Measurements from ENCODE around the gene TTC31. TPM values are rescaled to one million over a fixed set of nuclear protein-coding genes. Genes with fewer than 3 reads are reported as not detected.

Gene TTC31
- total RNA-seq = 7.6 and 9.1 TPM in 2 replicates

GRCh38 chr2:74482801-74483674 lies at the start of gene TTC31, which contains the start of gene CCDC142:
TTC31 (plus strand) TSS chr2:74483081; CDS start chr2:74483096, 15 bp downstream.
CCDC142 (minus strand) TSS chr2:74482998; CDS start chr2:74482837, 161 bp downstream.

GRCh38 chr2:74441690-74442482 lies 41.0 kb upstream of the TTC31 start, which contains the start of gene RTKN:
RTKN (minus strand) TSS chr2:74441937; CDS start chr2:74441816, 121 bp downstream.

GRCh38 chr2:74454654-74455511 lies 28.0 kb upstream of the TTC31 start, which contains the start of gene INO80B:
INO80B (plus strand) TSS chr2:74455087; CDS start chr2:74455117, 30 bp downstream.

GRCh38 chr2:74458132-74458937 lies 24.5 kb upstream of the TTC31 start, which contains the start of gene WBP1:
WBP1 (plus strand) TSS chr2:74458438; CDS start chr2:74458603, 165 bp downstream.

DNA sequence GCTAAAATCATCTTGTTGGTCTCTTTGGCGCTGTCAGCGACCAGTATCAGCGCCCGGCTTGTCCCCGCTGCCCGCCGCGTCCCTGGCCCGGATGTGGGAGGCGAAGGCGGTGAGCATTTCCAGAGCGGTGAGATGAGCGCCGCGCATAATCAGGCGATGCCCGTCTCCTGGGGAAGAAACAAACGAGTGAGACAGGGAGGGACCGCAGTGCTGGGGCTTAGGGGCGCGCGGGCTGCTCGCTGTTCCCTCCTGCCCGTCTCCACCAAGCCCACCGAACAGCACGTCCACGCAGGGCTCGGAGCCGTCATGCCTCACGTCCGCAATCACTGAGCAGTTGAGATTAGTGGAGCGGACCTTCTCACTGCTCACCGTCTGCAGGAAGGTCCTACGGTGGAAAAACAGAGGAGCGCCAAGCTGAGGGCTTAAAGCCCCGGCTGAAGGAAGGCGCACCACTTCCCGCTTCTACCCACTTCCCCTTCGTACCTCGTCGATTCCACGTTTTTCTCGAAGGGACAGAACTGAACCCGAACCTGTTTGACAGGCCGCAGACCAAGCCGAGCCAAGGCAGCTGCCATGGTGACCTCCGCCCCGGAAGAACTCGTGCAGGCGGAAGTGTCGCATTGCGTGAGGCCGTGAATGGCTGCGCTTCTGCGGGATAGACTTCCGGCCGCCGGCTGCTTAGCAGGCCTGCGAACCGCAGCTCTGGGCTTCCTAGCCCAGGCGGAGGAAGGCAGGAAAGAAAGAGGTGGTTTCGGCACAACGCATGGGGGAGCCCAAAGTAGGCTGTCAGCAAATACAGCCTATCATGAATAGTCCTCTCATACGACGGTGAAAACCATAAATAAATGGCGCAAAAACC lies 10.6 kb upstream of the TTC31 start, which contains the start of gene MRPL53:
Gene MRPL53 (minus strand): TSS at position 595 of the 859 bp plus-strand sequence. CDS start 20 bp downstream, at position 575.

GRCh38 chr2:74499267-74499939 lies 16.5 kb downstream of the TTC31 start, which contains the start of gene LBX2:
LBX2 (minus strand) TSS chr2:74499603; CDS start chr2:74499537, 66 bp downstream.

DNA sequence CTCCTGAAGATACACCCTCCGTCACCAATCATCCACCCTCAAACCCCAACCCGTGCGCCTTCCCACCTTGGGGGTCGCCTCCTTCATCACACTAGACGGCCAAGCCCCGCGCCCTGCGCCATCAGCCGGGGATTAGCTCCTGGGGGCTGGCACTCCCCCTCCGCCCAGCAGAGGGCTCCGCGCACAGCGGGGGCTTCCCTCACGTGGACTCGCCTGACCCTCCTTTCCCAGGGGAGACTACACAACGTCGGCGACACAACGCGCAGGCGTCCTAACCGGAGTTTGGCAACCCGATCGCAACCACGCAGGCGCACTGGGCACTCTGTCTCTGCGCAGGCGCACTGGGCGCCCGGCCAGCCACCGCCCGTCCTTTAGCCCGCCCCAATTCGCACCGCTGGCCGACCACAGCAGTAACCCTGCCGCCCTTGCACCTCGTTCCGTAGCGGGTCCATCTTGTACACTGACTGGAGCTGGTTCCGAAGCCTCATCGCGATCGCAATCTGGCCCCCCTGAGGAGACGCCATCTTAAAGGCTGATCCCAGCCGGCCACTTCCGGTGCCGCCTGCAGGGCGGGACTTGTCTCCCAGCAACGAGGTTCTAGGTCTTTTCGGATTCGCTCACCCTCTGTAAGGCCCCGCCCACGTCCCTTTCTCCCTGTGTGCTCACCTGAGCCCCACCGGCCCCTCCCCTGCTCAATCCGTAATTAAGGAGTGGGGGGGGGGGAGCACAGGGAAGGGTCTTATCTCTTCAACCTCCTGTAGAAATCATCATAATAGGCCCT lies 24.5 kb downstream of the TTC31 start, which contains the start of gene PCGF1:
Gene PCGF1 (minus strand): TSS at position 551 of the 781 bp plus-strand sequence. CDS start 27 bp downstream, at position 524.

GRCh38 chr2:74514368-74515270 lies 31.7 kb downstream of the TTC31 start, which contains the start of gene TLX2:
TLX2 (plus strand) TSS chr2:74514450; CDS start chr2:74514807, 357 bp downstream.

DNA sequence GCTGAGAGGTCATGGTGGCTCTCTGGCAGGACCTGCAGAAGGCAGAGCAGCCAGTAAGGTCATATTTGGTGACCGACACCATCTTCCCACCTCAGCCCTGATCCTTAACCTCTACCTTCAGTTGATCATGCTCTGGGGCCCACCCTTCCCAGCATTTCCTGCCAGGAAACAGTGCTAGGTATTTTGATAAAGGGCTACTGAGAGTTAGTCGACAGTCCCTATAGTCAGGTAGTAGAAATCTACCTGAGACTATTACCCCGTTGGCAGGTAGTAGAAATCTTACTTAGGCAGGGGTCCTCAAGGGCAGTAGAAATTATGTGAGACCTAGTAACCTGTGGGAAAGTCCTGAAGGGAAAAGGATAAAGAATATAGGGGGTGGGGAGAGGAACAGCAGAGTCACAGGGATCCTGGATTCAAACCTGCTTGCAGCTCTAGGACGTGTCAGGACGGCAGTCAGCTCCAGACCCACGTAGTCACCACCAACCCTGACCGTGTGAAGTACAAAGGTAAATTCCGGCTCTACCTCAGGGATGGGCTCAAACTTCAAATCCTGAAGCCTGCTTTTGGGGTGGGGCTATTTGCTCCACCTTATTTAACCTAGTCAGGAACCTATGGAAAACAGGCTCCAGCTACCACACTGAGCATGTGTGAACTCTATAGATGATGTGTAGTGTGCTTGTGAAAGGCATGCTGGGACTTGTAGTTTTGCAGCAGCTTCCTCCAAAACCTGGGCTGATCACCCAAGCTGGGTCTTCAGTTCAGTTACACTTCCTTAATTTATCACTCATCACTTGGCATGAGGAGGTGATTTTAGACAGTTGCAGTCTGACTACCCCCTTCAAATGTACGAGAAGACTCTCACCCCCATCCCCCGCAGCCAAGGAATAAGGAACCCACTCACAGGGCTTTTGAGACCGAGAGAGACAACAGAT lies 43.1 kb downstream of the TTC31 start, which contains the start of gene DQX1:
Gene DQX1 (minus strand): TSS at position 515 of the 932 bp plus-strand sequence. CDS start 502 bp downstream, at position 13.

GRCh38 chr2:74529357-74530238 lies 46.7 kb downstream of the TTC31 start, which contains the start of the genes AUP1 and HTRA2:
AUP1 (minus strand) TSS chr2:74529706; CDS start chr2:74529629, 77 bp downstream.
HTRA2 (plus strand) TSS chr2:74529933; CDS start chr2:74530007, 74 bp downstream.

Measured in bronchial smooth muscle cell (primary cell).